HG03342 (cell line): ENCODE data around the gene CDHR3.

Experiments
- ATAC-seq: cut with Tn5 transposase; IDR thresholded peaks from one replicate; pipeline ENCODE4 v1.9.1; 2021; ENCODE audit warnings: mild to moderate bottlenecking, moderate library complexity; ENCODE audit not compliant: unreplicated experiment

The CDHR3 gene

GRCh38 chr7:106022193-106022821 lies 59.2 kb downstream of the CDHR3 start:
- ATAC-seq = no peak

GRCh38 chr7:106023369-106024322 lies 60.6 kb downstream of the CDHR3 start:
- no peak for ATAC-seq

- no peak for ATAC-seq
These were observed 63.0 kb downstream of the CDHR3 start for GRCh38 chr7:106026101-106026500.

- no peak for ATAC-seq
These were observed 66.4 kb downstream of the CDHR3 start for GRCh38 chr7:106029451-106029850.

- ATAC-seq = no peak
These were observed 66.9 kb downstream of the CDHR3 start for GRCh38 chr7:106029941-106030340.

GRCh38 chr7:106031300-106032035 lies 68.4 kb downstream of the CDHR3 start:
- no peak for ATAC-seq

GRCh38 chr7:106032295-106032694 lies 69.2 kb downstream of the CDHR3 start:
- no peak for ATAC-seq

GRCh38 chr7:106033735-106034134 lies 70.7 kb downstream of the CDHR3 start:
- ATAC-seq = no peak

GRCh38 chr7:106034383-106034782 lies 71.3 kb downstream of the CDHR3 start:
- ATAC-seq = no peak

- no peak for ATAC-seq
These were observed 72.5 kb downstream of the CDHR3 start for GRCh38 chr7:106035568-106035967.

- no peak for ATAC-seq
These were observed 72.9 kb downstream of the CDHR3 start for GRCh38 chr7:106036004-106036403.

- no peak for ATAC-seq
These were observed 74.6 kb downstream of the CDHR3 start for GRCh38 chr7:106037489-106038176.

- ATAC-seq = no peak
These were observed 75.2 kb downstream of the CDHR3 start for GRCh38 chr7:106038289-106038688.

- ATAC-seq = no peak
These were observed 75.9 kb downstream of the CDHR3 start for GRCh38 chr7:106038916-106039315.

GRCh38 chr7:106039486-106040060 lies 76.5 kb downstream of the CDHR3 start:
- no peak for ATAC-seq

- ATAC-seq = peak; percentile 52
These were observed 78.2 kb downstream of the CDHR3 start for GRCh38 chr7:106041140-106041717.

- no peak for ATAC-seq
These were observed 79.1 kb downstream of the CDHR3 start for GRCh38 chr7:106042196-106042611.

GRCh38 chr7:106045139-106045538 lies 82.1 kb downstream of the CDHR3 start:
- ATAC-seq = no peak

GRCh38 chr7:106045586-106045985 lies 82.5 kb downstream of the CDHR3 start:
- ATAC-seq = no peak

- no peak for ATAC-seq
These were observed 84.1 kb downstream of the CDHR3 start for GRCh38 chr7:106047184-106047583.
